ENCODE results near the gene DKKL1. TPM values are rescaled to one million over a fixed set of nuclear protein-coding genes. Genes with fewer than 3 reads are reported as not detected.
A peak's percentile ranks its signal among the peaks of the same experiment; 100 is the strongest.

The DKKL1 gene
- total RNA-seq, 4 donors from 2014 or later: 2.2 TPM; not detected in 3

DNA sequence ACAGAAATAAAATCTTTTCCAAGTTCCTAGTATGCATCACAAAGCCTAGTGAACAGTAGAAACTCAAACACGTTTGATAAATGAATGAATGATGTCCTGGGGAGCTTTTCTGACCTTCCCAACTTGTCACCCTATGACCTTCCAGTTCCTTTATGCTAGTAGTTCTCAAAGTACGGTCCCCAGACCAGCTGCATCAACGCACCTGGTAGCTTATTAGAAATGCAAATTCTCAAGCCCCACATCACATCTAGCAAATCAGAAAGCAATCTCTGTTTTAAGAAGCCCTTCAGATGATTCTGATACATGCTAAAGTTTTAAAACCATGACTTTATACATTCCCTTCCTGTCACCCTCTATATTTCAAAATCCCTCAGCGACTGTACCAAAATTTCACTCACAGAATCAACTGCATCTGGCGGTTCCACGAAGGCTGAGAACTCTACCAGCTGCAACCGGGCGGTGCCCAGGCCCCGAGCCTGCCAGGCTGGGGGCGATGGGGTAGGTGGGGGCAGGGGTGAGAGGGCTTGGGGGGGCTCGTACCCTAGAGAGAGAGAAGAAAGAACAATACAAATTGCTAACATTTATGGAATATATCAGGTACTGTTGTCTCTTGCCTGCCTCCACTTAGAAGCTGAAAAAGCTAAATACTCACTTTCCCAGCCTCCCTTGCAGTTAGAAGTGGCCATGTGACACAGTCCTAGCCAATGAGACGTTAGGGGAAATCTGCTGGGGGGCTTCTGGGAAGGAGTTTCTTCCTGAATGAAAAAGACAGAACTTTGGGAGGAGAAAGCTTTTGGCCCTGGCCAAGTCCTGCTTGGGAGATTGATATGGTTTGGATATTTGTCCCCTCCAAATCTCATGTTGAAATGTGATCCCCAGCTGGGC, 15.1 kb upstream of the DKKL1 start:
- no peak for DNase-seq
- H3K9me3 ChIP-seq: no peaks in the 10 kb centered on the region
- H3K27ac ChIP-seq: no peak overlapping the region
- TF ChIP-seq, protein P1, sequence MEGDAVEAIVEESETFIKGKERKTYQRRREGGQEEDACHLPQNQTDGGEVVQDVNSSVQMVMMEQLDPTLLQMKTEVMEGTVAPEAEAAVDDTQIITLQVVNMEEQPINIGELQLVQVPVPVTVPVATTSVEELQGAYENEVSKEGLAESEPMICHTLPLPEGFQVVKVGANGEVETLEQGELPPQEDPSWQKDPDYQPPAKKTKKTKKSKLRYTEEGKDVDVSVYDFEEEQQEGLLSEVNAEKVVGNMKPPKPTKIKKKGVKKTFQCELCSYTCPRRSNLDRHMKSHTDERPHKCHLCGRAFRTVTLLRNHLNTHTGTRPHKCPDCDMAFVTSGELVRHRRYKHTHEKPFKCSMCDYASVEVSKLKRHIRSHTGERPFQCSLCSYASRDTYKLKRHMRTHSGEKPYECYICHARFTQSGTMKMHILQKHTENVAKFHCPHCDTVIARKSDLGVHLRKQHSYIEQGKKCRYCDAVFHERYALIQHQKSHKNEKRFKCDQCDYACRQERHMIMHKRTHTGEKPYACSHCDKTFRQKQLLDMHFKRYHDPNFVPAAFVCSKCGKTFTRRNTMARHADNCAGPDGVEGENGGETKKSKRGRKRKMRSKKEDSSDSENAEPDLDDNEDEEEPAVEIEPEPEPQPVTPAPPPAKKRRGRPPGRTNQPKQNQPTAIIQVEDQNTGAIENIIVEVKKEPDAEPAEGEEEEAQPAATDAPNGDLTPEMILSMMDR (IDR thresholded peaks at IDR 0.05): no peak
- TF ChIP-seq POLR2AphosphoS5 (IDR thresholded peaks at IDR 0.05) (no peak), POLR2A (IDR thresholded peaks at IDR 0.05) (no peak), EP300 (IDR thresholded peaks at IDR 0.05; ENCODE audit: low read depth) (no peak)
- H3K27me3 ChIP-seq: no peaks in the 10 kb centered on the region
- no peaks in the 10 kb centered on the region for H3K4me1 ChIP-seq
- in situ Hi-C loops (cut with MboI; ENCODE audit: low pct_ligation_motif_present in 1 of 4, low pct_unique_long_range_greater_than_20kb in 1 of 4, low sequenced_read_pairs in 3 of 4) (no loop called here), intact Hi-C loops (cut with DNase I; ENCODE audit: low total_unique reads) (no loop called here)
- H3K4me3 ChIP-seq: no peak overlapping the region
- whole genome bisulfite sequencing, 2 donors (ENCODE audit: low coverage in 1 of 2): 82 to 87% methylated on average over 10 to 12 of the region's 12 CpGs
- peaks cover 0 to 4% (median 0%) of the 10 kb centered on the region in 4 donors for H3K36me3 ChIP-seq

DNA sequence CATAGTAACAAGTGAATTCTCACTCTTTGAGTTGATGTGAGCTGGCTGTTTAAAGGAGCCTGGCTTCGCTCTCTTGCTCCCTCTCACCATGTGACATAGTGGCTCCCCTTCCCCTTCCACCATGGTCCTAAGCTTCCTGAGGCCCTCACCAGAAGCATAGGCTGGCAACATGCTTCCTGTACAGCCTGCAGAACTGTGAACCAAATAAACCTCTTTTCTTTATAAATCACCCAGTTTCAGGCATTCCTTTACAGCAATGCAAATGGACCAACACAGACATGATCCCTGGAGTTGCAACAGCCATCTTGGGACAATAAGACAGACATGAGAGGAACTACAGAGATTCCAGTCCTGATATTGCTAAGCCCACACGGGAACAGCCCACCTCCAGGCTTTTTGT, 14.1 kb upstream of the DKKL1 start:
- no peaks in the 10 kb centered on the region for H3K4me1 ChIP-seq
- WGBS, 2 donors (ENCODE audit: low coverage in 1 of 2): 85% methylated on average over 2 of the region's 2 CpGs; no CpG with 5 or more reads in 1 of the 2 donors
- intact Hi-C loops (cut with DNase I; ENCODE audit: low total_unique reads): no loop called here
- in situ Hi-C loops (cut with MboI; ENCODE audit: low pct_ligation_motif_present in 1 of 4, low pct_unique_long_range_greater_than_20kb in 1 of 4, low sequenced_read_pairs in 3 of 4): no loop called here
- TF ChIP-seq EP300 (IDR thresholded peaks at IDR 0.05; ENCODE audit: low read depth) (no peak), POLR2AphosphoS5 (IDR thresholded peaks at IDR 0.05) (no peak), POLR2A (IDR thresholded peaks at IDR 0.05) (no peak)
- TF ChIP-seq, protein P1 (IDR thresholded peaks at IDR 0.05): no peak
- no peak overlapping the region for H3K27ac ChIP-seq
- no peaks in the 10 kb centered on the region for H3K27me3 ChIP-seq
- no peak overlapping the region for H3K4me3 ChIP-seq
- H3K36me3 ChIP-seq: peaks cover 0 to 6% (median 0%) of the 10 kb centered on the region in 4 donors
- no peak for DNase-seq
- no peaks in the 10 kb centered on the region for H3K9me3 ChIP-seq

DNA sequence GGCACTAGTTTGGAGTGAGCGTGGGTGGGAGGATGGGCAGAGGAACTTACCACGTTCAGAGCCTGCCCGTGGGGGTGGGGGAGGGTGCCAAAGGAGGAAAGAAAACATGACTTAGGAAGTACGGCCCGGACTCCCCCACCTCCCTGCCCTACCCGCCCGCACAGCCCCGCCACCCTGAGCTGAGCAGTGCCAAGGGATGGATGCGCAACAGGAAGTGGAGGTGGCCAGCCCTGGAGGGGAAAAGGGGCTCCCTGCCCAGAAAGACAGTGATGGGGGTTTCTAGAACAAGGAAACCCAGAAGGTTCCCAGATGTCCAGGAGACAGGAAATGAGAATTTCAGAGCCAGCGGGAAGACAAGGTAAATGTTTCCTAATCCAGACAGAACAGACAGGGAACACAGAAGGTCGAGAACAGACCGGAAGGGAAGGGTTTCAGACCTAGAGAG, 7.7 kb upstream of the DKKL1 start:
- DNase-seq: no peak

DNA sequence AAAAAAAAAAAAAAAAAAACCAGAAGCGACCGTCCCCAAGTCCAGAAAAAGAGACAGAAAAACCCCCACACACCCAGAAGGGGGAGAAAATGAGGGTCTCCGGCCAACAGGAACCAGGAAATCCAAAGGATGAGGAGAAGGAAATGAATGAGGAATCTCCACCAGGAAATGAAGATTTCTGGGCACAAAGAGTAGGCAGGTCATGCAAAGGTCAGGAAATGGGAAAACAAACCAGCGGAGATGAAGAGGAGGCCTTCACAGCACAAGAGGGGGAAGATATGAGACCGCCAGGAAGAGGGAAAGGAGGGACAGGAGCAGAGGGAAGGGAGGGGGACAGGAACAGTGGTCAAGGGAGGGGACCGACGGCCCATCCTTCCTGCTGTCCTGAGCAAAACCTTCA, 7.3 kb upstream of the DKKL1 start:
- Histone ChIP-seq H3K27ac (peak overlapping the region in 3 of 4 donors; percentile 25 to 46 (median 34)), H3K9me3 (no peaks in the 10 kb centered on the region), H3K27me3 (no peaks in the 10 kb centered on the region), H3K4me3 (no peak overlapping the region), H3K36me3 (peaks cover 0 to 4% (median 0%) of the 10 kb centered on the region in 4 donors), H3K4me1 (peaks cover 0 to 19% (median 5%) of the 10 kb centered on the region in 4 donors)
- in situ Hi-C loops (cut with MboI; ENCODE audit: low pct_ligation_motif_present in 1 of 4, low pct_unique_long_range_greater_than_20kb in 1 of 4, low sequenced_read_pairs in 3 of 4): no loop called here
- TF ChIP-seq, protein P1 (IDR thresholded peaks at IDR 0.05): no peak
- no peak for TF ChIP-seq POLR2AphosphoS5 (IDR thresholded peaks at IDR 0.05)
- no peak for TF ChIP-seq POLR2A (IDR thresholded peaks at IDR 0.05)
- WGBS, 2 donors (ENCODE audit: low coverage in 1 of 2): 49 to 62% methylated on average over 3 to 7 of the region's 7 CpGs
- DNase-seq: no peak
- intact Hi-C loops (cut with DNase I; ENCODE audit: low total_unique reads): no loop called here

More for the DNA sequence above, 7.7 kb upstream of the DKKL1 start:
- intact Hi-C loops (cut with DNase I; ENCODE audit: low total_unique reads) (no loop called here), in situ Hi-C loops (cut with MboI; ENCODE audit: low pct_ligation_motif_present in 1 of 4, low pct_unique_long_range_greater_than_20kb in 1 of 4, low sequenced_read_pairs in 3 of 4) (no loop called here)
- Histone ChIP-seq H3K27ac (peak overlapping the region in 2 of 4 donors; percentile 32 to 46), H3K4me1 (peaks cover 0 to 16% (median 3%) of the 10 kb centered on the region in 4 donors), H3K4me3 (no peak overlapping the region), H3K27me3 (no peaks in the 10 kb centered on the region), H3K36me3 (peaks cover 0 to 4% (median 0%) of the 10 kb centered on the region in 4 donors), H3K9me3 (no peaks in the 10 kb centered on the region)
- WGBS, 2 donors (ENCODE audit: low coverage in 1 of 2): 63% methylated on average over 1 to 12 of the region's 12 CpGs
- no peak for TF ChIP-seq POLR2A (IDR thresholded peaks at IDR 0.05)

Data from transverse colon (tissue), 4 donors.